HG02623 (cell line): Measurements from ENCODE around the gene SUPT16H.

ENCODE experiments used
- ATAC-seq: cut with Tn5 transposase; IDR thresholded peaks from one replicate; pipeline ENCODE4 v1.9.1; 2021; ENCODE audit warnings: moderate library complexity; ENCODE audit not compliant: unreplicated experiment

SUPT16H gene

GRCh38 chr14:21302013-21302835, 81.6 kb downstream of the SUPT16H start:
- no peak for ATAC-seq
